Measurements from ENCODE around the gene ARHGAP45. TPM values are rescaled to one million over a fixed set of nuclear protein-coding genes. Genes with fewer than 3 reads are reported as not detected.

ARHGAP45 gene
- total RNA-seq, 1 experiment from 2014 or later: 0.57 TPM

DNA sequence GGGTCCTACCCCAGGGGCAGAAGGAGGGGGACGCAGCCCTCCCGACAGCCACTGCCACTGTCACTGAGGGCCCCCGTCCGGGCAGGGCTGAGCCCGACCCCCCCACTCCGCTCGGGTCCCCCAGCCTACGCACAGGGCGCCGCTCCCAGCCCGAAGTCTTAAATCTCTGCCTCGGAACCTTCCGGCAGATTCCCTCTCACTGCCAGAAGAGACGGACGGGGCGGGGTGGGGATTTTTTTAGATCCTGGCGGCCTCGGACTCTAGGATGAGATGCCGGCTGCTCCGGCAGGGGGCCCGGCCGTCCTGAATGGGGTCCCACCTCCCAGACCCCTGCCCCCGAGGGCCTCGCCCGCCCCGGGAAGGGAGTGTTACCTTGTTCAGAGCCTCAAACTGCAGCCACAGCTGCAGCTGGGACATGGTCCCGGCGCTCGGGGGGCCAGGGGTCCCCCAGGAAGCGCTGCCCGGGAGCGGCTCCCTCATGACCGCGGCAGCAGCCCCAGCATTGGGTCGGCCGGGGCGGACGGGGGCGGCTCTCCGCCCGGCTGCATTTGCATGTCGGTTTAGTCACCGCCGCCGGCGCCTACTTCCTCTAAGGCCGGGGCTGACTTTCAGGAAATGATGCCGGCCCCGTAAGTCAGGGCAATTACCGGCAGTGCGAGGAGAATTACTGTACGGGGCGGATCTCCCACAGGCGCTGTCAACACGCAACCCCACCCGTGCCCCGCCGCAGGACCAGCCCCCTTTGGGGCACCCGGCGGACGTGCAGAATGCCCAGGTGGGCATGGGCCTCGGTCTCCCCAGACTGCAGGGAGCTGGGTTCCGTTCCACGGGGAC lies 65.0 kb downstream of the ARHGAP45 start:
- peak; percentile 81 for DNase-seq (ENCODE audit: low read depth)

DNA sequence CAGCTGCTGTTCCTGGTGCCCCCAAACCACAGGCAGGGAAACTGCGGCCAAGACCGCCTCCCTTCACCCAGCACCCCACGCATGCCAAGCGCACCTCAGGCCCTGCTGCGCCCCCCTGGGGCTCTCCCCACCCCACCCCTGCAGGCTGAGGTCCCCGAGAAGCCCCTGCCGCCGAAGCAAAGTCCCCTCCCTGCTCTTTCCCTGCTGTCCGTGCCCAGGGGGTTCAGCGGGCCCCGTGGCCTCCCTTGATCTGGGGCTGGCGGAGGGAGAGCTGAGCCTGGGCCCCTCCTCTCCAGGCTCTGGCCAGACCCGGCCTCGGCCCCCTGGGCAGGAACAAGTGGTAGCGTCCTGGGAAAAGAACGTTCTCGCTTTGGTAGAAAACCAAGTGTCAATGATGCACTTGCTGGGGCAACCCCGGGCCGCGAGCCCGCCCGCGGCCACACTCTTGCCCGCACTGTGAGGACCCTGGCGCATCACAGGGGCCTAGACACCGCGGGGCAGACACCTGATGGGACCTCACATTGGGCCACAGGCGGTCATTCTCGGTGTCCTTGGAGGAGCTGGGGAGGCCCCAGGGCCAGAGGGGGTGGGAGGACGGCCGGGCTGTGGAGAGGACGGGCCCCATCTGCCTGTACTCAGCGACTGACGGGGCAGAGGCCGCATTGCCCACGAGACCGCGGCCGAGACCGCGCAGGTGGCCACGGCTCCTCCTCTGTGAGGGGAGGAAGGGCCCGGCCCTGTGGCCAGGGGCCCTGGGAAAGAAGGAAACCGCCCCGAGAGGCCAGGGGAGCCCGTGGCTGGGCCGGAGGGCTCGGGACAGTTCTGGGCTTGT lies 65.8 kb downstream of the ARHGAP45 start:
- DNase-seq (ENCODE audit: low read depth): no peak

DNA sequence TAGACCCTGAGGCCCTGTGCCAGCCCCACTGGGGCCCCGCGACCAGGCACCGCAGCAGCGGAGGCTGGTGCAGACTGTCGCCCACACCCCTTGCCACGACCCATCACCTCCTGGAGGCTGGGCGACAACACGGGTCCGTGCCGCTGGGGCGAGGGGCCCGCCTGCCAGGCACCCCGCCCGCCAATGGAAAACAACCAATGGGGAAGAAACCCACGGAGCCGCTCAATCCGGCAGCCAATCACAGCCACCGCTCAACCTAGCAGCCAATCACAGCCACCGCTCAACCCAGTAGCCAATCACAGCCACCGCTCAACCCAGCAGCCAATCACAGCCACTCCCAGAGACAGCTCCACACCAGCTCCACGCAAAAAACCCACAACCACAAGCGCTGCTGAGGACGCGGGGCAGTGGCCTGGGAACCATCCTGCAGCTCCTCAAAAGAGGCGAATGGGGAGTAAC lies 66.5 kb downstream of the ARHGAP45 start:
- peak; percentile 25 for DNase-seq (ENCODE audit: low read depth)

DNA sequence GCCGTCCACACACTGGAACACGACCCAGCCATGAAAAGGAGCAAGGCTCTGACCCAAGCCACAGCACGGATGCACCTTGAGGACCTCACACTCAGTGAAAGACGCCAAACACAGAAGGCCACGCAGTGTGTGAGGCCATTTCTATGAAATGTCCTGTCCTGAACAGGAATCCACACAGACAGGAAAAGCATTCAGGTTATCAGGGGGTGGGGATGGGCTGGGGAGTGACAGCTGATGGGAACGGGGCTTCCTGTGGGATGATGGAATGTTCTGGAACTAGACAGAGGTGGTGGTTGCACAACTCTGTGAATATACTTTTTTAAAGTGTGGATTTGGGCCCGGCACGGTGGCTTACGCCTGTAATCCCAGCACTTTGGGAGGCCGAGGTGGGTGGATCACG lies 67.5 kb downstream of the ARHGAP45 start:
- peak; percentile 31 for DNase-seq (ENCODE audit: low read depth)

DNA sequence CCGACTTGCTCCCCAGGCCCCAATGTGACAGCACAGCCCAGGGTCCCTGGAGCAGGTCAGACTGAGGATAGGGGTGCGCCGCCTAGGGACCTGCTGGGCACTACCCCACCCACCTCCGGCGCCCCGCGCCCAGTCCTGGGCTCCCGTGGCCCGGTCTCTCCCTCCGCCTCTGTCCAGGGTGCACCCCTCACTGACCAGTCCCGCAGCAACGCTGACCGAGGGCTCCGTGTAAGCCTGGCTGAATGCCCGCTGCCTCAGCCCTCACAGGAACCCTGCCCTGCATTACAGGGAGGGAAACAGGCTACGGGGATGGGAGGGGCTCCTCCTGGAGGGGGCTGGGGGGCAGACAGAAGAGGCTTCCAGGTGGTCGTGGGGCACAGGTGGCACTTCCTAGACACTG lies 68.5 kb downstream of the ARHGAP45 start:
- DNase-seq (ENCODE audit: low read depth): no peak

DNA sequence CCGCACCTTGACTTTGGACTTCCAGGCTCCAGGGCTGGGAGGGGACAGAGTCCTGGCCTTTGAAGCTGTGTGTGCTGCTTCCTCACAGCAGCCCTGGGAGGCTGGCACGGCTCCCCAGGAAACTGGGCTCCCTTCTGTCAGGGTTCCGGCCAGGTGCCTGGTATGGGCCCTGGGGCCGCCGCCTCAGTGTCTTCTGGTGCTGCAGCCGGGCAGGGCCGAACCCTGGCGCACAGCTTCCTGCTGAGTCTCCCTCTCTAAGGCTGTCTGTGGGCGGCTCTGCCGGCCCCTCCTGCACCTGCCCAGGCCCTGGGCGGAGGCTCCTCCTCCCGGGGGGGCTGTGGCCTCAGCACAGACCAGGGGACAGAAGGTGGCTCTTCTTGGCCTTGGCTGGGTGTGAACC lies 69.2 kb downstream of the ARHGAP45 start:
- no peak for DNase-seq (ENCODE audit: low read depth)

Other genes starting within 250 kb of the ARHGAP45 start
- 0.06 TPM in 1 of 2 replicates, not detected in the other for gene PLPPR3, start 245.2 kb upstream of the ARHGAP45 start, total RNA-seq (2014; rRNA removed)
- not detected in 2 replicates for gene AZU1, start 239.3 kb upstream of the ARHGAP45 start, total RNA-seq (2014; rRNA removed)
- not detected in 2 replicates for gene PRTN3, start 226.2 kb upstream of the ARHGAP45 start, total RNA-seq (2014; rRNA removed)
- 0.11 TPM in 1 of 2 replicates, not detected in the other for gene ELANE, start 214.9 kb upstream of the ARHGAP45 start, total RNA-seq (2014; rRNA removed)
- 0.38 TPM in 1 of 2 replicates, not detected in the other for gene CFD, start 207.5 kb upstream of the ARHGAP45 start, total RNA-seq (2014; rRNA removed)
- 36.3 and 38.7 TPM in 2 replicates for gene MED16, start 174.0 kb upstream of the ARHGAP45 start, total RNA-seq (2014; rRNA removed)
- not detected in 2 replicates for gene RNU6-9, start 173.7 kb upstream of the ARHGAP45 start, total RNA-seq (2014; rRNA removed)
- 40.3 and 42.7 TPM in 2 replicates for gene R3HDM4, start 153.9 kb upstream of the ARHGAP45 start, total RNA-seq (2014; rRNA removed)
- gene KISS1R, start 149.8 kb upstream of the ARHGAP45 start, total RNA-seq (2014; rRNA removed): not detected in 2 replicates
- 3.1 and 3.4 TPM in 2 replicates for gene ARID3A, start 141.1 kb upstream of the ARHGAP45 start, total RNA-seq (2014; rRNA removed)
- 44.2 and 53.6 TPM in 2 replicates for gene WDR18, start 82.8 kb upstream of the ARHGAP45 start, total RNA-seq (2014; rRNA removed)
- 0.11 and 0.19 TPM in 2 replicates for gene GRIN3B, start 66.7 kb upstream of the ARHGAP45 start, total RNA-seq (2014; rRNA removed)
- gene TMEM259, start 46.0 kb upstream of the ARHGAP45 start, total RNA-seq (2014; rRNA removed): 154 and 176 TPM in 2 replicates
- not detected in 2 replicates for gene RNU6-2, start 45.6 kb upstream of the ARHGAP45 start, total RNA-seq (2014; rRNA removed)
- gene CNN2, start 40.6 kb upstream of the ARHGAP45 start, total RNA-seq (2014; rRNA removed): 130 and 145 TPM in 2 replicates
- gene ABCA7, start 27.1 kb upstream of the ARHGAP45 start, total RNA-seq (2014; rRNA removed): 18.1 and 21.5 TPM in 2 replicates
- 277 and 355 TPM in 2 replicates for gene POLR2E, start 28.2 kb downstream of the ARHGAP45 start, total RNA-seq (2014; rRNA removed)
- 347 and 363 TPM in 2 replicates for gene GPX4, start 36.8 kb downstream of the ARHGAP45 start, total RNA-seq (2014; rRNA removed)
- gene SBNO2, start 107.1 kb downstream of the ARHGAP45 start, total RNA-seq (2014; rRNA removed): 33.3 and 33.9 TPM in 2 replicates
- 70.6 and 75.7 TPM in 2 replicates for gene STK11, start 138.6 kb downstream of the ARHGAP45 start, total RNA-seq (2014; rRNA removed)
- gene CBARP, start 170.8 kb downstream of the ARHGAP45 start, total RNA-seq (2014; rRNA removed): 4.6 and 4.7 TPM in 2 replicates
- gene ATP5F1D, start 174.6 kb downstream of the ARHGAP45 start, total RNA-seq (2014; rRNA removed): 51.3 and 64.1 TPM in 2 replicates
- 12.6 and 15.6 TPM in 2 replicates for gene MIDN, start 181.4 kb downstream of the ARHGAP45 start, total RNA-seq (2014; rRNA removed)
- gene CIRBP, start 202.2 kb downstream of the ARHGAP45 start, total RNA-seq (2014; rRNA removed): 253 and 293 TPM in 2 replicates
- 51.8 and 64.4 TPM in 2 replicates for gene FAM174C, start 208.4 kb downstream of the ARHGAP45 start, total RNA-seq (2014; rRNA removed)
- 0.13 TPM in 1 of 2 replicates, not detected in the other for gene EFNA2, start 218.7 kb downstream of the ARHGAP45 start, total RNA-seq (2014; rRNA removed)

All from LHCN-M2 (cell line).